Right lobe of liver (tissue), 4 donors: ENCODE measurements around the gene PTRHD1.

Experiments used
- CTCF ChIP-seq, 4 donors: fragments of 200-600 bp in 3 of 4; fragments of 450-650 bp in 1 of 4; IDR thresholded peaks; one replicate each; pipeline versions ENCODE4 v1.5.1 to v1.8.0; 2016 to 2022; ENCODE audit warnings: antibody characterized with exemption in 4 of 4, mild to moderate bottlenecking in 2 of 4
- POLR2A ChIP-seq: fragments of 450-650 bp; IDR thresholded peaks from one replicate; pipeline ENCODE4 v1.6.1; 2017; ENCODE audit warnings: antibody characterized with exemption, mild to moderate bottlenecking
- donor health status: DM: no; HTN: no; CAD: no.
- donor health status: DM: no; HTN: no; CAD: no.
- donor health status: DM: no; HTN: yes; CAD: no.

GRCh38 chr2:24832073-24832461 lies 38.9 kb upstream of the PTRHD1 start:
- TF ChIP-seq CTCF (IDR thresholded peaks at IDR 0.05) (no peak), POLR2A (no peak)
